ENCODE measurements around the gene ARPP21. TPM values are rescaled to one million over a fixed set of nuclear protein-coding genes. Genes with fewer than 3 reads are reported as not detected.

ARPP21 gene
- total and polyA plus RNA-seq, 7 donors = 86.4 to 336 (median 101) TPM

GRCh38 chr3:35673017-35673416, 33.7 kb downstream of the ARPP21 start:
- Histone ChIP-seq H3K36me3 (ENCODE audit: insufficient read depth in 1 of 2, low read depth in 1 of 2) (peaks cover 0 to 33% of the 10 kb centered on the region in 2 donors), H3K27ac (peak overlapping the region; percentile 34), H3K9me3 (no peaks in the 10 kb centered on the region), H3K4me1 (peaks cover 47% of the 10 kb centered on the region), H3K27me3 (ENCODE audit: insufficient read depth in 3 of 3, low read length in 2 of 3) (no peaks in the 10 kb centered on the region), H3K4me3 (no peak overlapping the region)
- intact Hi-C loops (cut with DNase I) = no loop called here
- 68 to 84% (median 70%) methylated on average over 3 of the region's 3 CpGs for WGBS, 3 donors
- DNase-seq (no peak), ATAC-seq (no peak)
- TF ChIP-seq CTCF (IDR thresholded peaks at IDR 0.05) = no peak

- WGBS, 3 donors = 78 to 85% (median 79%) methylated on average over 5 of the region's 5 CpGs
- ATAC-seq = no peak
- intact Hi-C loops (cut with DNase I) = loop anchor here in 1 of 2 donors (5.0 kb wide), 1 partner anchor 32 kb away; no protein-coding TSS in a partner anchor
- Histone ChIP-seq H3K9me3 (no peaks in the 10 kb centered on the region), H3K4me1 (peaks cover 35% of the 10 kb centered on the region), H3K36me3 (ENCODE audit: insufficient read depth in 1 of 2, low read depth in 1 of 2) (peaks cover 0 to 19% of the 10 kb centered on the region in 2 donors), H3K27ac (peak overlapping the region; percentile 43), H3K4me3 (peak overlapping the region; percentile 7), H3K27me3 (ENCODE audit: insufficient read depth in 3 of 3, low read length in 2 of 3) (no peaks in the 10 kb centered on the region)
- DNase-seq = no peak
- TF ChIP-seq CTCF (IDR thresholded peaks at IDR 0.05) = no peak
These were observed 35.3 kb downstream of the ARPP21 start for GRCh38 chr3:35674451-35675109.

- Histone ChIP-seq H3K36me3 (ENCODE audit: insufficient read depth in 1 of 2, low read depth in 1 of 2) (peaks cover 0 to 22% of the 10 kb centered on the region in 2 donors), H3K4me1 (peaks cover 28% of the 10 kb centered on the region), H3K27ac (peak overlapping the region; percentile 43), H3K27me3 (ENCODE audit: insufficient read depth in 3 of 3, low read length in 2 of 3) (no peaks in the 10 kb centered on the region), H3K4me3 (peak overlapping the region; percentile 7), H3K9me3 (no peaks in the 10 kb centered on the region)
- WGBS, 3 donors = 12 to 30% (median 29%) methylated on average over 1 of the region's 1 CpG
- ATAC-seq = no peak
- TF ChIP-seq CTCF (IDR thresholded peaks at IDR 0.05) = no peak
- intact Hi-C loops (cut with DNase I) = loop anchor here in 1 of 2 donors (5.0 kb wide), 1 partner anchor 33 kb away; no protein-coding TSS in a partner anchor
- DNase-seq = no peak
These were observed 35.9 kb downstream of the ARPP21 start for GRCh38 chr3:35675206-35675605.

GRCh38 chr3:35675621-35676020, 36.3 kb downstream of the ARPP21 start:
- DNase-seq (no peak), ATAC-seq (no peak)
- H3K4me3 ChIP-seq = peak overlapping the region; percentile 7
- no peaks in the 10 kb centered on the region for H3K27me3 ChIP-seq (ENCODE audit: insufficient read depth in 3 of 3, low read length in 2 of 3)
- intact Hi-C loops (cut with DNase I) = loop anchor here in 1 of 2 donors (5.0 kb wide), 1 partner anchor 33 kb away; no protein-coding TSS in a partner anchor
- peak overlapping the region; percentile 43 for H3K27ac ChIP-seq
- whole genome bisulfite sequencing, 3 donors = 72 to 81% (median 79%) methylated on average over 1 of the region's 1 CpG
- peaks cover 28% of the 10 kb centered on the region for H3K4me1 ChIP-seq
- H3K36me3 ChIP-seq (ENCODE audit: insufficient read depth in 1 of 2, low read depth in 1 of 2) = peaks cover 0 to 24% of the 10 kb centered on the region in 2 donors
- H3K9me3 ChIP-seq = no peaks in the 10 kb centered on the region
- no peak for TF ChIP-seq CTCF (IDR thresholded peaks at IDR 0.05)

All from psoas muscle (tissue), 8 donors.